MM.1S (cell line): ENCODE data around the gene CORO1C.

Experiments used
- DNase-seq: peaks from one replicate; pipeline ENCODE4 v3.0.0-alpha.2; 2015
- H2AFZ ChIP-seq: fragments of 300-600 bp; sonication (generic); 2 replicates; pipeline ENCODE4 v1.6.0; 2016; ENCODE audit warnings: antibody characterized with exemption, low read length
- H3F3A ChIP-seq: fragments of 300-600 bp; sonication (generic); 2 replicates; pipeline ENCODE4 v1.6.1; 2016; ENCODE audit warnings: mild to moderate bottlenecking, antibody characterized with exemption, low read length, moderate library complexity, mixed read lengths; ENCODE audit not compliant: insufficient read depth
- H3K27ac ChIP-seq: fragments of 300-600 bp; sonication (generic); 2 replicates; pipeline ENCODE4 v1.5.1; 2016; ENCODE audit warnings: mild to moderate bottlenecking, low read length
- H3K27me3 ChIP-seq: fragments of 300-600 bp; sonication (generic); replicated peaks from 2 replicates; pipeline ENCODE4 v1.6.0; 2016; ENCODE audit warnings: low read length; ENCODE audit not compliant: insufficient read depth
- H3K36me3 ChIP-seq: fragments of 300-600 bp; sonication (generic); replicated peaks from 2 replicates; pipeline ENCODE4 v1.6.1; 2016; ENCODE audit warnings: mild to moderate bottlenecking, low read length, mixed read lengths; ENCODE audit not compliant: insufficient read depth
- H3K4me1 ChIP-seq: fragments of 300-600 bp; sonication (generic); 2 replicates; pipeline ENCODE4 v1.6.1; 2016; ENCODE audit warnings: low read length, mixed read lengths
- H3K4me2 ChIP-seq: fragments of 300-600 bp; sonication (generic); 2 replicates; pipeline ENCODE4 v1.6.0; 2016; ENCODE audit warnings: low read depth, low read length
- H3K4me3 ChIP-seq: fragments of 300-600 bp; sonication (generic); 2 replicates; pipeline ENCODE4 v1.5.1; 2016; ENCODE audit warnings: low read length, mixed read lengths
- H3K79me2 ChIP-seq: fragments of 300-600 bp; sonication (generic); 2 replicates; pipeline ENCODE4 v1.6.1; 2016; ENCODE audit warnings: mixed run types, low read length, mixed read lengths
- H3K9ac ChIP-seq: fragments of 300-600 bp; sonication (generic); 2 replicates; pipeline ENCODE4 v1.6.1; 2016; ENCODE audit warnings: low read length, mixed read lengths
- H3K9me2 ChIP-seq: fragments of 300-600 bp; sonication (generic); replicated peaks from 2 replicates; pipeline ENCODE4 v1.6.1; 2016; ENCODE audit warnings: mild to moderate bottlenecking, low read length, mixed read lengths; ENCODE audit not compliant: insufficient read depth
- H3K9me3 ChIP-seq: fragments of 300-600 bp; sonication (generic); replicated peaks from 2 replicates; pipeline ENCODE4 v1.6.1; 2016; ENCODE audit warnings: mild to moderate bottlenecking, low read length, mixed read lengths; ENCODE audit not compliant: insufficient read depth
- H4K20me1 ChIP-seq: fragments of 300-600 bp; sonication (generic); 2 replicates; pipeline ENCODE4 v1.6.1; 2016; ENCODE audit warnings: mild to moderate bottlenecking, low read length, moderate library complexity, mixed read lengths; ENCODE audit not compliant: insufficient read depth
- CTCF ChIP-seq: fragments of 300-600 bp; sonication (generic); IDR thresholded peaks from 2 replicates; pipeline ENCODE4 v1.5.1; 2016; ENCODE audit warnings: antibody characterized with exemption, low read length, mixed read lengths
- EZH2 ChIP-seq: fragments of 300-600 bp; sonication (generic); optimal IDR thresholded peaks from 2 replicates; pipeline ENCODE3; 2017; ENCODE audit warnings: low read depth, mild to moderate bottlenecking, antibody characterized with exemption, low read length, mixed read lengths
- EZH2phosphoT487 ChIP-seq: fragments of 300-600 bp; sonication (generic); IDR thresholded peaks from 2 replicates; pipeline ENCODE4 v1.6.1; 2018; ENCODE audit warnings: antibody characterized with exemption, low read length

CORO1C gene

DNA sequence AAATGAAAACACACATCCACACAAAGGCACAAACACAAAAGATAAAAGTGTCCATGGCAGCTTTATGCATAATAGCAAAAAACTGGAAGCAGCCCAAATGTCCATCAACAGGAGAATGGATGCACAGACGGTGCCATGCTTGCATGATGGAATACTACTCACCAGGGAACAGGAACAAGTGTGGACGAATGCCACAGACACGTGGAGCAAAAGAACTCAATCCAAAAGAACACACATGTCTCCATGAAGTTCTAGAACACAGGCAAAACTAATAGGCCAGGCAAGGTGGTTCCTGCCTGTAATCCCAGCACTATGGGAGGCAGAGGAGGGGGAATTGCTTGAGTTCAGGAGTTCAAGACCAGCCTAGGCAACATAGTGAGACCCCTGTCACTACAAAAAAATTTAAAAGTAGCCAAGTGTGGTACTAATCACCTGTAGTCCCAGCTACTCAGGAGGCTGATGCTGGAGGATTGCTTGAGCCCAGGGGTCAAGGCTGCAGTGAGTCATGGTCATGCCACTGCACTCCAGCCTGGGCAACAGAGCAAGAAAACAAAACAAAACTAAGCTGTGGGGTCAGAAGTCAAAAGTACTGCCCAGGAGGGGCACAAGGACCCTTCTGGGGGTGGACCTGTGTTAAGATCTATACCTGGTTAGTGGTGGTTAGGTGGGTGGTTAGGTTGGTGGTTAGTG, 126.2 kb downstream of the CORO1C start:
- H3K27me3 ChIP-seq = no peaks in the 10 kb centered on the region
- DNase-seq = no peak
- H3K9ac ChIP-seq = no peak overlapping the region
- no peaks in the 10 kb centered on the region for H3K4me1 ChIP-seq
- H3K4me3 ChIP-seq = no peak overlapping the region
- no peak overlapping the region for H3K4me2 ChIP-seq
- no peak for TF ChIP-seq CTCF
- TF ChIP-seq EZH2phosphoT487 = no peak
- no peak for TF ChIP-seq EZH2
- no peaks in the 10 kb centered on the region for H4K20me1 ChIP-seq
- H3K36me3 ChIP-seq = no peaks in the 10 kb centered on the region
- no peak overlapping the region for H3K27ac ChIP-seq
- H3K79me2 ChIP-seq = no peaks in the 10 kb centered on the region
- 0 out of 2 replicates have a peak, but pooled peaks cover 4% of the 10 kb centered on the region for H3F3A ChIP-seq
- H2AFZ ChIP-seq = no peak overlapping the region
- H3K9me3 ChIP-seq = no peaks in the 10 kb centered on the region
- no peaks in the 10 kb centered on the region for H3K9me2 ChIP-seq

GRCh38 chr12:108604208-108604941, 126.9 kb downstream of the CORO1C start:
- no peak for DNase-seq
- Histone ChIP-seq H3K9me3 (no peaks in the 10 kb centered on the region), H3K79me2 (no peaks in the 10 kb centered on the region), H3F3A (0 out of 2 replicates have a peak, but pooled peaks cover 4% of the 10 kb centered on the region), H3K9ac (no peak overlapping the region), H3K4me3 (no peak overlapping the region), H3K4me1 (no peaks in the 10 kb centered on the region), H3K27me3 (no peaks in the 10 kb centered on the region), H3K27ac (no peak overlapping the region), H2AFZ (no peak overlapping the region), H3K4me2 (no peak overlapping the region), H3K36me3 (no peaks in the 10 kb centered on the region), H3K9me2 (no peaks in the 10 kb centered on the region), H4K20me1 (no peaks in the 10 kb centered on the region)
- TF ChIP-seq CTCF (no peak), EZH2phosphoT487 (no peak), EZH2 (no peak)

GRCh38 chr12:108603743-108604142, 127.6 kb downstream of the CORO1C start:
- Histone ChIP-seq H3K27me3 (no peaks in the 10 kb centered on the region), H3K9me2 (no peaks in the 10 kb centered on the region), H3K9me3 (no peaks in the 10 kb centered on the region), H3K27ac (no peak overlapping the region), H3F3A (0 out of 2 replicates have a peak, but pooled peaks cover 4% of the 10 kb centered on the region), H3K9ac (no peak overlapping the region), H2AFZ (no peak overlapping the region), H4K20me1 (no peaks in the 10 kb centered on the region), H3K4me2 (no peak overlapping the region), H3K4me3 (no peak overlapping the region), H3K4me1 (no peaks in the 10 kb centered on the region), H3K79me2 (no peaks in the 10 kb centered on the region), H3K36me3 (no peaks in the 10 kb centered on the region)
- TF ChIP-seq EZH2phosphoT487 = no peak
- no peak for TF ChIP-seq CTCF
- no peak for TF ChIP-seq EZH2
- DNase-seq = no peak
